HUES64 (cell line): ENCODE results near the gene SCYL1.

Experiments used
- H3K27ac ChIP-seq: 2 replicates; pipeline ENCODE4 v1.7.0; 2013; ENCODE audit warnings: low read depth, low read length, inconsistent platforms
- H3K27me3 ChIP-seq: 2 replicates; pipeline ENCODE4 v1.6.1; 2013; ENCODE audit warnings: mild to moderate bottlenecking, low read length; ENCODE audit not compliant: insufficient read depth
- H3K36me3 ChIP-seq: 2 replicates; pipeline ENCODE4 v1.6.1; 2013; ENCODE audit warnings: mild to moderate bottlenecking, low read length; ENCODE audit not compliant: insufficient read depth
- H3K4me1 ChIP-seq: 2 replicates; pipeline ENCODE4 v1.6.1; 2013; ENCODE audit warnings: mild to moderate bottlenecking, low read length, moderate library complexity; ENCODE audit not compliant: insufficient read depth
- H3K4me3 ChIP-seq: 2 replicates; pipeline ENCODE4 v1.5.1; 2013; ENCODE audit warnings: mild to moderate bottlenecking, low read length, moderate library complexity
- H3K9ac ChIP-seq: 2 replicates; pipeline ENCODE4 v1.6.1; 2013; ENCODE audit warnings: mild to moderate bottlenecking, low read depth, low read length
- H3K9me3 ChIP-seq: 2 replicates; pipeline ENCODE4 v1.6.1; 2013; ENCODE audit warnings: low read depth, low read length; ENCODE audit not compliant: insufficient read depth
- WGBS: fragments of 150-250, 120-280 bp; methylation state at CpG from one replicate; pipeline ENCODE4 v1.1.7; 2013; ENCODE audit warnings: missing lambda C conversion rate; 5-methylcytosine and 5-hydroxymethylcytosine counted together

SCYL1 gene

GRCh38 chr11:65487467-65488272, 37.2 kb upstream of the SCYL1 start:
- WGBS = 5% methylated on average over 17 of the region's 17 CpGs

GRCh38 chr11:65488273-65489034, 36.4 kb upstream of the SCYL1 start:
- H3K9ac ChIP-seq = peak overlapping the region; percentile 63
- no peaks in the 10 kb centered on the region for H3K9me3 ChIP-seq
- H3K4me1 ChIP-seq = peaks cover 72% of the 10 kb centered on the region
- H3K36me3 ChIP-seq = no peaks in the 10 kb centered on the region
- 58% methylated on average over 10 of the region's 10 CpGs for WGBS
- H3K4me3 ChIP-seq = peak overlapping the region; percentile 35
- no peaks in the 10 kb centered on the region for H3K27me3 ChIP-seq
- peak overlapping the region; percentile 92 for H3K27ac ChIP-seq

More at GRCh38 chr11:65487467-65488272, 37.2 kb upstream of the SCYL1 start:
- peak overlapping the region; percentile 35 for H3K4me3 ChIP-seq
- H3K27me3 ChIP-seq = no peaks in the 10 kb centered on the region
- H3K4me1 ChIP-seq = peaks cover 64% of the 10 kb centered on the region
- no peaks in the 10 kb centered on the region for H3K9me3 ChIP-seq
- H3K36me3 ChIP-seq = no peaks in the 10 kb centered on the region
- H3K27ac ChIP-seq = peak overlapping the region; percentile 92
- H3K9ac ChIP-seq = peak overlapping the region; percentile 63

- H3K27me3 ChIP-seq = no peaks in the 10 kb centered on the region
- WGBS = 41% methylated on average over 10 of the region's 10 CpGs
- no peaks in the 10 kb centered on the region for H3K9me3 ChIP-seq
- H3K27ac ChIP-seq = peak overlapping the region; percentile 92
- H3K4me1 ChIP-seq = peaks cover 76% of the 10 kb centered on the region
- H3K9ac ChIP-seq = peak overlapping the region; percentile 19; the same call in 1 of the 2 replicates
- H3K4me3 ChIP-seq = no peak overlapping the region
- no peaks in the 10 kb centered on the region for H3K36me3 ChIP-seq
These were observed 35.7 kb upstream of the SCYL1 start for GRCh38 chr11:65489035-65489705.

DNA sequence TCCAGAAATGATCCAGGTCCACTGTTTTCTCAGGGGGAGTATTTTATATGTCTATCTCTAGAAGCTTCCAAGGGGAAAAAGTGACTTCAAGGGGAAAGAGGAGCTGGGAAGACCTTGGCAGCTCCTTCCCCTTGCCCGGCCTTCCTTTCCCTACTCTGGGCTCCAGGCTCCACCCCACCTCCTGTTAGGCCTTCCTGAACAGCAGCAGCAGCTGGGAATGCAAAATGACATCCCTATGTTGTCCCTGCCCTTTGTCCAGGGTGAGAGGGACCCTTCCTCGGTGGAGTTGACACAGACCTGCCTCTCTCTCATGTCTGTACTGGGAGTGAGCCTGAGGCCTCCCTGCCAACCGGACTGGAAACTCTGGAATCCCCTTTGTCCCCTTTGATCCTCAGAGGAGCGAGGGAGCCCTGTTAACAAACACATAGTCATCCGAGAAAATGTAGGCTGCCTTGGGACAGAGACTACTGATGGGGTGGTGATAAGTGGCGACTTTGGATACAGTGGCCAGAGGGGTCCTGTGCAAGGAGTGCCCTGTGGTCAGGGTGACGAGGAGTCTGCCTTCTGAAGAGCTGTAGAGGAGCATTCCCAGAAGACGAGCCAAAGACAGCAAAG, 35.1 kb upstream of the SCYL1 start:
- no peak overlapping the region for H3K4me3 ChIP-seq
- peak overlapping the region; percentile 92 for H3K27ac ChIP-seq

GRCh38 chr11:65491163-65491465, 33.8 kb upstream of the SCYL1 start:
- H3K4me1 ChIP-seq = peaks cover 70% of the 10 kb centered on the region
- H3K36me3 ChIP-seq = no peaks in the 10 kb centered on the region
- H3K9ac ChIP-seq = no peak overlapping the region
- no peaks in the 10 kb centered on the region for H3K9me3 ChIP-seq
- 0 out of 2 replicates have a peak overlapping the region, but pooled peaks have one; percentile 29 for H3K27ac ChIP-seq
- H3K27me3 ChIP-seq = no peaks in the 10 kb centered on the region
- H3K4me3 ChIP-seq = no peak overlapping the region
- WGBS = 94% methylated on average over 3 of the region's 3 CpGs

More for the DNA sequence above, 35.1 kb upstream of the SCYL1 start:
- H3K9ac ChIP-seq = peak overlapping the region; percentile 19; the same call in 1 of the 2 replicates
- H3K4me1 ChIP-seq = peaks cover 77% of the 10 kb centered on the region
- no peaks in the 10 kb centered on the region for H3K36me3 ChIP-seq
- H3K27me3 ChIP-seq = no peaks in the 10 kb centered on the region
- H3K9me3 ChIP-seq = no peaks in the 10 kb centered on the region
- WGBS = 65% methylated on average over 8 of the region's 8 CpGs

- H3K27ac ChIP-seq = peak overlapping the region; percentile 29; the same call in 1 of the 2 replicates
- no peak overlapping the region for H3K9ac ChIP-seq
These were observed 33.1 kb upstream of the SCYL1 start for GRCh38 chr11:65491614-65492386.

GRCh38 chr11:65492387-65492636, 32.6 kb upstream of the SCYL1 start:
- H3K9ac ChIP-seq = no peak overlapping the region
- peaks cover 73% of the 10 kb centered on the region for H3K4me1 ChIP-seq
- no peaks in the 10 kb centered on the region for H3K36me3 ChIP-seq
- H3K4me3 ChIP-seq = no peak overlapping the region
- H3K9me3 ChIP-seq = no peaks in the 10 kb centered on the region
- H3K27ac ChIP-seq = no peak overlapping the region; the same call in 1 of the 2 replicates
- H3K27me3 ChIP-seq = no peaks in the 10 kb centered on the region
- 89% methylated on average over 4 of the region's 4 CpGs for WGBS

More at GRCh38 chr11:65491614-65492386, 33.1 kb upstream of the SCYL1 start:
- no peaks in the 10 kb centered on the region for H3K36me3 ChIP-seq
- H3K4me1 ChIP-seq = peaks cover 74% of the 10 kb centered on the region
- no peak overlapping the region for H3K4me3 ChIP-seq
- H3K9me3 ChIP-seq = no peaks in the 10 kb centered on the region
- 45% methylated on average over 17 of the region's 17 CpGs for WGBS
- no peaks in the 10 kb centered on the region for H3K27me3 ChIP-seq

- 69% methylated on average over 5 of the region's 6 CpGs for WGBS
- Histone ChIP-seq H3K9ac (no peak overlapping the region), H3K36me3 (no peaks in the 10 kb centered on the region), H3K27ac (peak overlapping the region; percentile 34), H3K9me3 (no peaks in the 10 kb centered on the region), H3K4me1 (peaks cover 72% of the 10 kb centered on the region), H3K27me3 (no peaks in the 10 kb centered on the region), H3K4me3 (no peak overlapping the region)
These were observed 32.1 kb upstream of the SCYL1 start for GRCh38 chr11:65492637-65493366.

DNA sequence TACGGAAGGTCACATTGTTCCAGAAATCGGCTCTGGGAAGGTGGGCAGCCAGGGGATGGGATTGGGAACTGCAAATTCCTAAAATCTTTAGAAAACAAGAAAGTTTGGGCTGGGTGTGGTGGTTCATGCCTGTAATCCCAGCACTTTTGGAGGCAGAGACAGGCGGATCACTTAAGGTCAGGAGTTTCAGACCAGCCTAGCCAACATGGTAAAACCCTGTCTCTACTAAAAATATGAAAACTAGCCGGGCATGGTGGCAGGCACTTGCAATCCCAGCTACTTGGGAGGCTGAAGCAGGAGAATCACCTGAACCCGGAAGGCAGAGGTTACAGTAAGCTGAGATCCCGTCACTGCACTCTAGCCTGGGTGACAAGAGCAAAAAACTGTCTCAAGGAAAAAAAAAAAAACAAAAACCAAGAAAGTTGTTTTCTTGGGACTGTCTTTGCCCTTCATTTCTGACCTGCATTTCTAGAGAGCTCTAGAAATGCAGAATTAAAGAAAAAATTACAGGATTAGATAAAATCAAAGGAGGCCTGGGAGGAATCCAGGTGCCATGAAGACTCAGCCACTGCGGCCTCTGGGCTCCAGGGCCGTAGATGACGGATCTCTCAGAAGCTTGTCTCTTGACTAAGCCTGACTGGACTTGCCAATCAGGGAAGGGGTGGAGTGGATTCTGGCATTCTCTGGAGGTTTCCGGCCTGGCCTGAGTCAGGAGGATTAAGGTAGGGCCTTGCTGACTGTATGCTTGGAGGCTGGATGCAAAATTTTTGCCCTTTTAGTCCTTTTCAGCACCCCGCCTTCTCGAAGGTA, 31.3 kb upstream of the SCYL1 start:
- Histone ChIP-seq H3K27me3 (no peaks in the 10 kb centered on the region), H3K9ac (no peak overlapping the region), H3K36me3 (no peaks in the 10 kb centered on the region), H3K4me3 (no peak overlapping the region), H3K27ac (peak overlapping the region; percentile 34; the same call in 1 of the 2 replicates), H3K4me1 (peaks cover 65% of the 10 kb centered on the region), H3K9me3 (no peaks in the 10 kb centered on the region)
- WGBS = 76% methylated on average over 12 of the region's 12 CpGs
